GM21619 (cell line): Measurements from ENCODE around the gene SDF2.
"Not testable (repeated sequence)": the region's sequence is repeated elsewhere in the genome, so short reads cannot be mapped to it uniquely, and the experiment has no call there.

ENCODE experiments used
- ATAC-seq: cut with Tn5 transposase; IDR thresholded peaks from one replicate; pipeline ENCODE4 v1.9.1; 2021; ENCODE audit not compliant: unreplicated experiment

Gene SDF2

DNA sequence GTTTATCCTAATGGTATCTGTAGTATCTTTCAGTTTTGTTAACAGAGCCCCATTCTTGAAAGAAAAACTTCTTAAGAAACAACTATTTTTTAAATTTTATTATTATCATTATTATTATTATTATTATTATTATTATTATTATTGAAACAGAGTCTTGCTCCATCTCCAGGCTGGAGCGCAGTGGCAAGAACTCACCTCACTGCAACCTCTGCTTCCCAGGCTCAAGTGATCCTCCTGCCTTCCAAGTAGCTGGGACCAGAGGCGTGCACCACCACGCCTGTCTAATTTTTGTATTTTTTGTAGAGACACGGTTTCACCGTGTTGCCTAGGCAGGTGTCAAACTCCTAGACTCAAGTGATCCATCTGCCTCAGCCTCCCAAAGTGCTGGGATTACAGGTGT lies 23.7 kb upstream of the SDF2 start:
- ATAC-seq, result no peak

GRCh38 chr17:28684963-28685362 lies 23.3 kb upstream of the SDF2 start:
- ATAC-seq, result no peak

DNA sequence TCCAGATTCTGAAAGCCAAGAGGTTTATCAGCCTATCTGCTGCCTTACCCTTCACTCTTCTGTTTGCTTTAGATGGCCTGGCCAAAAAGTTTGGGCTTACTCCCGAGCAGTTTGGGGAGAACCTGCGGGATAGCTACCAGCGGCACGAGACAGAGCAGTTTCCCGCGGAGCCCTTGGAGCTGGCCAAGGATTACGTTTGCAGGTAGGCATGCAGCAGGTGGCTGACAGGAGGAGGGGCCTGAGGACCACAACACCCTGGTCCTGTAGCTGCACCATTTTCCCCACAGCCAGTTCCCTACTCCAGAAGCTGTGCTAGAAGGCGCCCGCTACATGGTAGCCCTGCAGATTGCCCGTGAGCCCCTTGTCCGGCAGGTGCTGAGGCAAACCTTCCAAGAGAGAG lies 20.9 kb upstream of the SDF2 start:
- ATAC-seq, result no peak

DNA sequence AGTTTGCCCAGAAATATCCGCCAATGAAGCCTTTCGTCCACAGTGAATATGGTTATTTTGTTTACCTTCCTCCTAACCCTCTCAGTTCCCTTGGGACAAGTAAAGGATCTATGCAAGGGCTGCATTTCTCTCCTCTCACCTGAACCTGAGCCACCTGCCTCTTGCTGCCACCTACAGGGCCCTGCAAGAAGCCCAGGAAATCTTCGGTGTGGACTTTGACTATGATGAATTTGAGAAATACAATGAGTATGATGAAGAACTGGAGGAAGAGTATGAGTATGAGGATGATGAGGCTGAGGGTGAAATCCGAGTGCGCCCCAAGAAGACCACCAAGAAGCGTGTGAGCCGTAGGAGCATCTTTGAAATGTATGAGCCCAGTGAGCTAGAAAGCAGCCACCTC lies 14.3 kb upstream of the SDF2 start:
- no peak for ATAC-seq

- no peak for ATAC-seq
Observed at GRCh38 chr17:28675490-28675889, 13.8 kb upstream of the SDF2 start.

DNA sequence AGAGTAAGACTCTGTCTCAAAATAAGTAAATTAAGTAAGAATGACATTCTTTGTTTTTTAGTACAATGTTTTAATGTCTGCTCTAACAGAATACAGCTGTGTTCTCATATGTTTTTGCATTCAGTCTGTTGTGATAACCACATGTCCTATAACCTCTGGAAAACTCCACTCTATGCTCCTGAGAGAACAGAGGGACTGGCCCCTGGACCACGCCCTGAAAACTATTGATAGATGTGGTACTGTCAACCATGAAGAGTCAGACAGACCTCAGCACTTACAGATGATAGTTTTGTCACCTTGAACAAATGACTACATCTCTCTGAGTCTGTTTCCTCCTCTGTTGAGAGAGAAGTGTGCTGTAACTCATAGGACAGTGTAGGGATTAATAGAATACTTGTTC lies 8.2 kb upstream of the SDF2 start:
- ATAC-seq, result no peak

DNA sequence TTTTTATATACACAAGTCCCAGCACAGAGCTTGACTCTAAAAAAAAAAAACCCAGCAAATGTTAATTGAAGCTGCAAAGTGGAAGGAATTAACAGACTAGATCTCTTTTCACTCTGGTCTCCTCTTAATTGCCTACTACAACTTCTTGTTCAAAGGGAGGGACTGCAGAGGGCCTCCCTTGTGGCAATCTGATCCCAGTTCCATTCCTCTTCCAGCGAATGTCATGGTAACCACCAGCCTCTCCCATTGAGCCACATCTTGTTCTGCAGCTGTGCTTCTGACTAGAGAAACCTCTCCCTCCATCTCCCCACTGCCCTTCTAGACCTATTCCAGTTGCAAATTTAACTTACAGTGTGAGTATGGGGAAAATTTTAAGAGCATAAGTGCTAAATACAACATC lies 6.2 kb upstream of the SDF2 start:
- no peak for ATAC-seq

DNA sequence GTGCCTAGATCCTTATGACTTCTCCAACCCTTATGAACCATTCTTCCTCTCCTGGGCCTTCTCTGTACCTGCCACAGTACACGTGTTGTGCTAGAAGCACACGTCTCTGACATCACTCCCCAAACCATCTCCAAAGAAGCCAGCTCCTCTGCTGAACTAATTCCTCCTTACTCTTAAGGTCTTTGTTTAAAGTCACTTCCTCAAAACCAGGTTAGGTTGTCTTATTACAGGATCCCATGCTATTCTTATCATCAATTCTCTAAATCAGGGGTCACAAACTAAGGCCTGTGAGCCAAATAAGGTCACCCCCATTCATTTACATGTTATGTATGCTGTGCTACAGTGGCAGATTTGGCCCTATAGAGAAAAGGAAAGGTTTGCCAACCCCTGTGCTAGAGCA lies 4.3 kb upstream of the SDF2 start:
- no peak for ATAC-seq

GRCh38 chr17:28663723-28664122 lies 2.0 kb upstream of the SDF2 start:
- no peak for ATAC-seq

- no peak for ATAC-seq
Observed at GRCh38 chr17:28662527-28662829, 772 bp upstream of the SDF2 start.

- not testable (repeated sequence) for ATAC-seq
Observed at GRCh38 chr17:28659497-28659881, 2.2 kb downstream of the SDF2 start.

DNA sequence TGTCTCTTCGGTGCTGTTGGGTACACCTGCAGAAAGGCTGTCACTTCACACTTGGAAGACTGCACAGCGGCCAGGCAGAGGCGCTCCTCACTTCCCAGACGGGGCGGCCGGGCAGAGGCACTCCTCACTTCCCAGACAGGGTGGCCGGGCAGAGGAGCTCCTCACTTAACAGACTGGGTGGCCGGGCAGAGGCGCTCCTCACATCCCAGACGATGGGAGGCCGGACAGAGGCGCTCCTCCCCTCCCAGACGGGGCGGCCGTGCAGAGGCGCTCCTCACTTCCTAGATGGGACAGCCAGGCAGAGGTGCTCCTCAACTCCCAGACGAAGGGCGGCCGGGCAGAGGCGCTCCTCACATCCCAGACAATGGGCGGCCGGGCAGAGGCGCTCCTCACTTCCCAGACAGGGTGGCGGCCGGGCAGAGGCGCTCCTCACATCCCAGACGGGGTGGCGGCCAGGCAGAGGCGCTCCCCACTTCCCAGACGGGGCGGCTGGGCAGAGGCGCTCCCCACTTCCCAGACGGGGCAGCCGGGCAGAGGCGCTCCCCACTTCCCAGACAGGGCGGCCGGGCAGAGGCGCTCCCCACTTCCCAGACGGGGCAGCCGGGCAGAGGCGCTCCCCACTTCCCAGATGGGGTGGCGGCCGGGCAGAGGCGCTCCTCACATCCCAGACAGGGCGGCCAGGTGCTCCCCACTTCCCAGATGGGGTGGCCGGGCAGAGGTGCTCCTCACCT lies 2.8 kb downstream of the SDF2 start:
- ATAC-seq, result not testable (repeated sequence)

DNA sequence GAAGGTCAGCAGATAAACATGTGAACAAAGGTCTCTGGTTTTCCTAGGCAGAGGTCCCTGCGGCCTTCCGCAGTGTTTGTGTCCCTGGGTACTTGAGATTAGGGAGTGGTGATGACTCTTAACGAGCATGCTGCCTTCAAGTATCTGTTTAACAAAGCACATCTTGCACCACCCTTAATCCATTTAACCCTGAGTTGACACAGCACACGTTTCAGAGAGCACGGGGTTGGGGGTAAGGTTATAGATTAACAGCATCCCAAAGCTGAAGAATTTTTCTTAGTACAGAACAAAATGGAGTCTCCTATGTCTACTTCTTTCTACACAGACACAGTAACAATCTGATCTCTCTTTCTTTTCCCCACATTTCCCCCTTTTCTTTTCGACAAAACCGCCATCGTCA lies 3.4 kb downstream of the SDF2 start:
- ATAC-seq, result not testable (repeated sequence)

DNA sequence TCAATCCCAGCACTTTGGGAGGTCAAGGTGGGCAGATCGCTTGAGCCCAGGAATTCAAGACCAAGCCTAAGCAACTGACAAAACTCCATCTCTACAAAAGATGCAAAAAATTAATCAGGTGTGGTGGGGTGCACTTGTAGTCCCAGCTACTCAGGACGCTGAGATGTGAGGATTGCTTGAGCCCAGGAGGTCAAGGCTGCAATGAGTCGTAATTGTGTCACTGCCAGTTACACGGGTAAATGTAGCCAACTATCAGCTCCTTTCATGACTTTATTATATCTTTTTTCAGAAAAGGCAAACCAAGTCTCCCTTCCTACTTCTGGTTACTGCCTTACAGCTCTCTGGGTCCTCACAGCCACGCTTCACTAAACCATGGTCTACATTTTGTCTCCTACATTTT lies 4.0 kb downstream of the SDF2 start:
- no peak for ATAC-seq

DNA sequence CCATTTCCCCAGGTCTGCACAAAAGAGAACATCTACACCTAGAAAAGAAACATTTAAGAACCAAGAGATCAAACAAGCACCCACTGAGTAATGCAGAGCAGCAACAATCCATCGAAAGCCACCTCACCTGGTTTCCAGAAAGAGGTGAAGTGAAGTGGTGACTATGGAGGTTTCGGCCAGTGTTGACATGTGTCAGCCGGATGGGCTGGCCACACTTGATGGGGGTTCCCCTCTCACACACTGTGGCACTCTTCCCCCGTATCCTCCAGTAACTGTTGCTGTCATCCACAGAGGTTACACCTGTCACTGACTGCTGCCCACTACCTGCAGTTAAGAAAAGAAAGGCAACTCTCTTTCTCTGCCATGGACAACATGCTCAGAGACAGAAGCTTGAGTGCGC lies 6.5 kb downstream of the SDF2 start:
- no peak for ATAC-seq

DNA sequence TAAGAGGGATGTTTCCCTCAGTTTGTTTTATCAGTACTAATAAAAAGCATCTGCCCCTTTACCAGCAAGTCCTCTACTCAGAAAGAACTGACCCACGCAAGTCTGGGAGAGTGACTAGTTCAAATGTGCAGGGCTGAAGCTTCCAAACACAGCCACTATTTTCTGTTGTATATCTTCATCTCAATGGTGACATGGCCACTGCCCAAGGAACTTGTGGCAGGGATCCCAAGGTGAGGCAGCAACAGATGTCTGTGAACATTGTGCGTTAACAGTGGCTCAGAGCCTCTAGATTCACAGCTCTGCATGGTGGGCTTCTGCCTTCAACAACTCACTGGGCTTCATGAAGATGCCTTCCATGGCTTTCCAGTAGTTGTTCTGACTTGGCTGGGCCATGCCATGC lies 13.0 kb downstream of the SDF2 start:
- ATAC-seq, result no peak

GRCh38 chr17:28646039-28646754 lies 15.5 kb downstream of the SDF2 start:
- no peak for ATAC-seq

DNA sequence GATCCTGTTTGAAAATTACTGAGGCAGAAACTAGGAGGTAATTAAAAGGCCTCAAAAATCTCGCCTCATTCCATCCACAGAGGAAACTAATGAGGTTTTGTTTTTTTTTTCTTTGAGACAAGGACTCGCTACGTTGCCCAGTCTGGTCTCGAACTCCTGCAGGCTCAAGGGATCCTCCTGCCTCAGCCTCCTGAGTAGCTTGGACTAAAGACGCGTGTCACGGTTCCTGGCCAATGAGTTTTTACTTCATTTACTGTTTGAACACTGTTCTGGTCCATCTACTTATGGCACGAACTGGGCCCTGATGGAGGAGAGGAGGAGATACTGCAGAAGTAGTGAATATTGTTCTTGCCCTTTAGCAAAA lies 16.1 kb downstream of the SDF2 start:
- ATAC-seq, result no peak

GRCh38 chr17:28644787-28645575 lies 16.7 kb downstream of the SDF2 start, which contains the start of gene BLTP2:
BLTP2 (minus strand) TSS chr17:28645158; CDS start chr17:28645056, 102 bp downstream.
- peak; percentile 81 for ATAC-seq

GRCh38 chr17:28643983-28644786 lies 17.5 kb downstream of the SDF2 start:
- ATAC-seq, result peak; percentile 3

DNA sequence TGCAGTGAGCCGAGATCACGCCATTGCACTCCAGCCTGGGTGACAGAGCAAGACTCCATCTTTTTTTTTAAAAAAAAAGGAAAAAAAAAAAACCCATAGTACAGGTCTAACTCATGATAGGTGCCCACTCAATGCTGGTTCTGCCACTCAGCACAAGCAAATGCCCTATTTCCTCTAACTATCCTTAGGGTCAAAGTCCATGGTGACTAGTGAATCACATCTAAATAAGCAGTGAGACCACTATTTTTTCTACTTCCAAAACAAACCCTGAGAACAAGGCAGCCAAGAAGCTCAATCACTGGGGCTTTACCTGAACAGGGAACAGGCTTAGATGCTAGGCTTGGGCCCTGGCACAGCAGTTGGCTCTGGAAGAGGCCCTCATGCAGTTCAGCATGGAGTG lies 20.1 kb downstream of the SDF2 start:
- no peak for ATAC-seq
